ENCODE data around the gene POLDIP2.

The POLDIP2 gene

DNA sequence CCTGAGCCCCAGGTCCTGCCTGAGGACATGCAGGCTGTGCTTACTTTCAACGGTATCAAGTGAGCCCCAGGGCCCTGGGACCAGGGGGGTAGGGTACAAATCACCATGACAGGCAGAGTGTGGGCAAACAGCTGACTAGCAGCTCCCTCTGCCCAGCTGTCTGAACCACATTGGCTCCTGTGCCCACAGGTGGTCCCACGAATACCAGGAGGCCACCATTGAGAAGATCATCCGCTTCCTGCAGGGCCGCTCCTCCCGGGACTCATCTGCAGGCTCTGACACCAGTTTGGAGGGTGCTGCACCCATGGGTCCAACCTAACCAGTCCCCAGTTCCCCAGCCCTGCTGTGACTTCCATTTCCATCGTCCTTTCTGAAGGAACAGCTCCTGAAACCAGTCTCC, 38.6 kb upstream of the POLDIP2 start:
- TF ChIP-seq ZNF274 (IDR thresholded peaks at IDR 0.05; ENCODE audit: low read depth, low read length), result no peak
- no peak for TF ChIP-seq YY1 (IDR thresholded peaks at IDR 0.05; ENCODE audit: insufficient read depth, insufficient read length)
- no peak for TF ChIP-seq SUZ12 (IDR thresholded peaks at IDR 0.05; ENCODE audit: extremely low read depth, insufficient read depth, insufficient read length)
- no peaks in the 10 kb centered on the region for H3K9me3 ChIP-seq (ENCODE audit: insufficient read depth, low read length)
- peaks cover 42% of the 10 kb centered on the region for H3K36me3 ChIP-seq (ENCODE audit: insufficient read depth, insufficient read length, low read length)
- H3K4me1 ChIP-seq (ENCODE audit: insufficient read depth, insufficient read length), result peaks cover 3% of the 10 kb centered on the region
- peaks cover 25% of the 10 kb centered on the region for H3K27me3 ChIP-seq (ENCODE audit: insufficient read depth, insufficient read length)
- no peak overlapping the region for H3K9ac ChIP-seq (ENCODE audit: insufficient read length, low read depth)
- DNase-seq (ENCODE audit: low read depth, low spot score), result no peak
- no peak overlapping the region for H3K4me3 ChIP-seq (ENCODE audit: insufficient read length, low read depth)

DNA sequence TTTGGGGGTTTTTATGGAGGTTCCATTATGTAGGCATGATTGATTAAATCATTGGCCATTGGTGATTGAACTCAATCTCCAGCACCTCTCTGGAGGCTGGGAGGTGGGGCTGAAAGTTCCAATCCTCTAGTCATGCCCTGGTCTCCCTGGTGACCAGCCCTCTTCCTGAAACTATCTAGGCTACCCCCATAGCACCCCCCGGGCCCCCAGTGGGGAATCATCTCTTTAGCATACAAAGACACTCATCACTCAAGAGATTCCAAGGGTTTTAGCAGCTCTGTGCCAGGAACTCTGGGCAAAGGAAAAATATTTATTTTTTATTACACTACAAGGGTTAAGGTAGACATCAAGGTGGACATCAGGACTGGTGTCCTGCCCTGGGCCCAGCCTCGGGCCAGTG, 38.1 kb upstream of the POLDIP2 start:
- DNase-seq (ENCODE audit: low read depth, low spot score), result no peak
- Histone ChIP-seq H3K4me3 (ENCODE audit: insufficient read length, low read depth) (no peak overlapping the region), H3K9ac (ENCODE audit: insufficient read length, low read depth) (no peak overlapping the region), H3K9me3 (ENCODE audit: insufficient read depth, low read length) (no peaks in the 10 kb centered on the region), H3K4me1 (ENCODE audit: insufficient read depth, insufficient read length) (peaks cover 3% of the 10 kb centered on the region), H3K36me3 (ENCODE audit: insufficient read depth, insufficient read length, low read length) (peaks cover 41% of the 10 kb centered on the region), H3K27me3 (ENCODE audit: insufficient read depth, insufficient read length) (peaks cover 20% of the 10 kb centered on the region)
- TF ChIP-seq YY1 (IDR thresholded peaks at IDR 0.05; ENCODE audit: insufficient read depth, insufficient read length) (no peak), SUZ12 (IDR thresholded peaks at IDR 0.05; ENCODE audit: extremely low read depth, insufficient read depth, insufficient read length) (no peak), ZNF274 (IDR thresholded peaks at IDR 0.05; ENCODE audit: low read depth, low read length) (no peak)

- peaks cover 39% of the 10 kb centered on the region for H3K36me3 ChIP-seq (ENCODE audit: insufficient read depth, insufficient read length, low read length)
- H3K4me3 ChIP-seq (ENCODE audit: insufficient read length, low read depth), result no peak overlapping the region
- peaks cover 3% of the 10 kb centered on the region for H3K4me1 ChIP-seq (ENCODE audit: insufficient read depth, insufficient read length)
- no peaks in the 10 kb centered on the region for H3K9me3 ChIP-seq (ENCODE audit: insufficient read depth, low read length)
- peaks cover 11% of the 10 kb centered on the region for H3K27me3 ChIP-seq (ENCODE audit: insufficient read depth, insufficient read length)
- no peak for TF ChIP-seq ZNF274 (IDR thresholded peaks at IDR 0.05; ENCODE audit: low read depth, low read length)
- TF ChIP-seq YY1 (IDR thresholded peaks at IDR 0.05; ENCODE audit: insufficient read depth, insufficient read length), result no peak
- no peak for TF ChIP-seq SUZ12 (IDR thresholded peaks at IDR 0.05; ENCODE audit: extremely low read depth, insufficient read depth, insufficient read length)
- DNase-seq (ENCODE audit: low read depth, low spot score), result no peak
- H3K9ac ChIP-seq (ENCODE audit: insufficient read length, low read depth), result no peak overlapping the region
These were observed 37.2 kb upstream of the POLDIP2 start for GRCh38 chr17:28394337-28395116.

GRCh38 chr17:28392491-28392890, 35.2 kb upstream of the POLDIP2 start:
- TF ChIP-seq SUZ12 (IDR thresholded peaks at IDR 0.05; ENCODE audit: extremely low read depth, insufficient read depth, insufficient read length) (no peak), ZNF274 (IDR thresholded peaks at IDR 0.05; ENCODE audit: low read depth, low read length) (no peak), YY1 (IDR thresholded peaks at IDR 0.05; ENCODE audit: insufficient read depth, insufficient read length) (no peak)
- H3K9me3 ChIP-seq (ENCODE audit: insufficient read depth, low read length), result no peaks in the 10 kb centered on the region
- H3K4me3 ChIP-seq (ENCODE audit: insufficient read length, low read depth), result no peak overlapping the region
- H3K9ac ChIP-seq (ENCODE audit: insufficient read length, low read depth), result no peak overlapping the region
- H3K27me3 ChIP-seq (ENCODE audit: insufficient read depth, insufficient read length), result no peaks in the 10 kb centered on the region
- H3K4me1 ChIP-seq (ENCODE audit: insufficient read depth, insufficient read length), result peaks cover 3% of the 10 kb centered on the region
- DNase-seq (ENCODE audit: low read depth, low spot score), result no peak
- H3K36me3 ChIP-seq (ENCODE audit: insufficient read depth, insufficient read length, low read length), result peaks cover 39% of the 10 kb centered on the region

GRCh38 chr17:28391401-28391800, 34.1 kb upstream of the POLDIP2 start:
- peaks cover 31% of the 10 kb centered on the region for H3K36me3 ChIP-seq (ENCODE audit: insufficient read depth, insufficient read length, low read length)
- DNase-seq (ENCODE audit: low read depth, low spot score), result no peak

DNA sequence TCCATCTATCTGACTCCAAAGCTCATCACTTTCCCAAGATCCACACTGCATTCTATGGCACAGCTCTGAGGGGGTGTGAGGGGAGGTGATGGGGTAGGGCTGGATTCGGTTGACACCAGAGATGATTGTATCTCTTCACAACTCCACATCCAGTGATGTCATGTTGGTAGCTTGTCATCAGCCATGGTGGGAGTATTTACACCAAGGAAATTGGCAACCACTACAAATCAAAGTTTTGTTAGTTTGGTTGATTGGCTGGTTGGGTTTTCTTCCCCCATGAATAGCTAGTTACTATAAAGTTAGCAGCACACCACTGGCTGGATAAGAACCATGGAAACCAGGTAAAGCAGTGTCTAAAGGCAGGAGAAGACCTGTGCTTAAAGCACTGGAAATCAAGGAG, 33.7 kb upstream of the POLDIP2 start:
- H3K4me3 ChIP-seq (ENCODE audit: insufficient read length, low read depth), result no peak overlapping the region
- H3K4me1 ChIP-seq (ENCODE audit: insufficient read depth, insufficient read length), result peaks cover 3% of the 10 kb centered on the region
- no peaks in the 10 kb centered on the region for H3K27me3 ChIP-seq (ENCODE audit: insufficient read depth, insufficient read length)
- H3K36me3 ChIP-seq (ENCODE audit: insufficient read depth, insufficient read length, low read length), result peaks cover 27% of the 10 kb centered on the region
- DNase-seq (ENCODE audit: low read depth, low spot score), result no peak
- H3K9me3 ChIP-seq (ENCODE audit: insufficient read depth, low read length), result no peaks in the 10 kb centered on the region
- H3K9ac ChIP-seq (ENCODE audit: insufficient read length, low read depth), result no peak overlapping the region
- TF ChIP-seq SUZ12 (IDR thresholded peaks at IDR 0.05; ENCODE audit: extremely low read depth, insufficient read depth, insufficient read length) (no peak), ZNF274 (IDR thresholded peaks at IDR 0.05; ENCODE audit: low read depth, low read length) (no peak), YY1 (IDR thresholded peaks at IDR 0.05; ENCODE audit: insufficient read depth, insufficient read length) (no peak)

More at GRCh38 chr17:28391401-28391800, 34.1 kb upstream of the POLDIP2 start:
- H3K4me3 ChIP-seq (ENCODE audit: insufficient read length, low read depth), result no peak overlapping the region
- no peaks in the 10 kb centered on the region for H3K9me3 ChIP-seq (ENCODE audit: insufficient read depth, low read length)
- H3K27me3 ChIP-seq (ENCODE audit: insufficient read depth, insufficient read length), result no peaks in the 10 kb centered on the region
- H3K9ac ChIP-seq (ENCODE audit: insufficient read length, low read depth), result no peak overlapping the region
- H3K4me1 ChIP-seq (ENCODE audit: insufficient read depth, insufficient read length), result peaks cover 3% of the 10 kb centered on the region
- TF ChIP-seq ZNF274 (IDR thresholded peaks at IDR 0.05; ENCODE audit: low read depth, low read length) (no peak), YY1 (IDR thresholded peaks at IDR 0.05; ENCODE audit: insufficient read depth, insufficient read length) (no peak)

DNA sequence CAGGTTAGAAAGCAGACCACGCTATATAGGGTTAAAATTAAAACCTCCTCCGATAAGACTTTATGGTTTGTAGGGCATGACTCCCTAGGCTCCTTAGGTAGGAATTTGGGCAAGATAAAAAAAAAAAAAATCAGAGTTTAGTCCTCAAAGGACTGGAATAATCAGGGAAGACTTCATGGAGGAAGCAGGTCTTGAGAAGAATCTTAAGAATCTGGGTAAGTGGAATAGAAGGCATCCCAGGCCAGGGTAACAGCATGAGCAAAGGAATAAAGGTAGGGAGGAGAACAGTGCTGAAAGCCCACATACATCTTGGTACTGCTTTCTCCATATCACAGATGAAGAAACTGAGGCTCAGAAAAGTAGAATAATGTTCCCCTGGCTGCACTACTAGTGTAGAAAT, 33.2 kb upstream of the POLDIP2 start:
- H3K36me3 ChIP-seq (ENCODE audit: insufficient read depth, insufficient read length, low read length), result peaks cover 23% of the 10 kb centered on the region
- DNase-seq (ENCODE audit: low read depth, low spot score), result no peak
- no peaks in the 10 kb centered on the region for H3K27me3 ChIP-seq (ENCODE audit: insufficient read depth, insufficient read length)
- TF ChIP-seq SUZ12 (IDR thresholded peaks at IDR 0.05; ENCODE audit: extremely low read depth, insufficient read depth, insufficient read length) (no peak), YY1 (IDR thresholded peaks at IDR 0.05; ENCODE audit: insufficient read depth, insufficient read length) (no peak), ZNF274 (IDR thresholded peaks at IDR 0.05; ENCODE audit: low read depth, low read length) (no peak)
- H3K9me3 ChIP-seq (ENCODE audit: insufficient read depth, low read length), result no peaks in the 10 kb centered on the region
- H3K4me1 ChIP-seq (ENCODE audit: insufficient read depth, insufficient read length), result peaks cover 3% of the 10 kb centered on the region
- no peak overlapping the region for H3K9ac ChIP-seq (ENCODE audit: insufficient read length, low read depth)
- H3K4me3 ChIP-seq (ENCODE audit: insufficient read length, low read depth), result no peak overlapping the region

Measured in NT2/D1 (cell line).